Activated T-helper 2 cell treated with anti-CD3 and anti-CD28 coated beads, Interferon-gamma antibody, Interleukin-2, Interleukin-4, amounts not matched to agents 10 μg/mL and 5 μg/mL and 100 μg/mL, durations not matched to agents 14 hours and 24 hours and 36 hours (primary cell): ENCODE measurements around the gene STK38. TPM values are rescaled to one million over a fixed set of nuclear protein-coding genes. Genes with fewer than 3 reads are reported as not detected.
"Not testable (repeated sequence)": the region's sequence is repeated elsewhere in the genome, so short reads cannot be mapped to it uniquely, and the experiment has no call there.

Source experiments
- DNase-seq: peaks from one replicate; pipeline ENCODE4 v3.0.0; 2021; ENCODE audit warnings: low spot score
- H3K27ac Mint-ChIP-seq: one replicate; pipeline ENCODE4 v1.8.0; 2021; ENCODE audit warnings: mixed read lengths
- H3K27me3 Mint-ChIP-seq: one replicate; pipeline ENCODE4 v1.8.0; 2021; ENCODE audit warnings: low read depth, mixed read lengths
- H3K36me3 Mint-ChIP-seq: one replicate; pipeline ENCODE4 v1.8.0; 2021; ENCODE audit warnings: low read depth, mixed read lengths
- H3K4me1 Mint-ChIP-seq: one replicate; pipeline ENCODE4 v1.8.0; 2021; ENCODE audit warnings: low read depth, mixed read lengths
- H3K4me3 Mint-ChIP-seq: one replicate; pipeline ENCODE4 v1.8.0; 2021; ENCODE audit warnings: low read depth, mild to moderate bottlenecking, moderate library complexity, mixed read lengths
- H3K9me3 Mint-ChIP-seq: one replicate; pipeline ENCODE4 v1.8.0; 2021; ENCODE audit warnings: mixed read lengths
- intact Hi-C: fragments of 100-400 bp; cut with micrococcal nuclease; formaldehyde crosslinking; loops from one replicate; pipeline ENCODE4 v1.15.1; 2023
- total RNA-seq: library from RNA; stranded (reverse); gene quantifications from 2 replicates; pipeline ENCODE4 v1.2.3, GENCODE V29; 2022

STK38 gene
- total RNA-seq, 1 donor from 2014 or later: 25.0 TPM

DNA sequence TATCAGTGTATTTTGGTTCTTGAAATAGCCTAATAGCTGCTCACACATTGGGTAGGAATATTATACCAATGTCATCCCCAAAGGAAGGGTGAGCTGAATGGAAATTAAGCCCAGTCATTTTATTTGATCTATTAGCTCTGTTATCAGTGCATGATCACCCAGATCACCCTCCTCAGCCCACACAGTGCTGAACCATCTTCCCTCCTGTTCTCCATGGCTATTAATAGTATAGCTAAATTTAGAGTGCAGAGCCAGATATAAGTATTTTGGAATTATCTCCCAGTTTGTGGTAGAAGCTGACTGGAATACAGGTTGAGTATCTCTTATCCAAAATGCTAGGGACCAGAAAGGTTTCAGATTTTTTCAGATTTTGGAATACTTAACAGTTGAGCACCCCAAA is 59.1 kb downstream of the STK38 start:
- Mint-ChIP-seq H3K4me3 (no peak overlapping the region), H3K27ac (no peak overlapping the region), H3K36me3 (peaks cover 61% of the 10 kb centered on the region), H3K9me3 (no peaks in the 10 kb centered on the region), H3K4me1 (peaks cover 6% of the 10 kb centered on the region), H3K27me3 (no peaks in the 10 kb centered on the region)
- intact Hi-C loops: no loop called here
- no peak for DNase-seq

DNA sequence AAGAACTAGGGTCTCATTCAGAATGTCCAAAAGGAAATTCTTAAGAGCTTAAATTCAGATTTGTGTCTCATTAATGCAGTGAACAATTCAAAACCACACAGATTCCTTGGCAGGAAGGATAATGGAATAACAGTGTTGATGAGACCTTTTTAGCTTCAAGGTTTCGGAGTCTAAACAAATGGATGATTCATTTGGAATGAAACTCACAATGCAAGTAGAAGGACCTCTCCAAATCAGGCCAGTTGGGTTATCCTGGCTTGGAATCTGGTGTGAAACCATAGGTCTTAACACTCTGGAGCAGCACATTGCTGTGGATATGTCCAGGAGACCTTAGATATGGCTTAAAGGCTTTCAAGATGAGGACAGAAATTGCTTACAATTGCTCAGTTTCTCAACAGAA is 59.6 kb downstream of the STK38 start:
- Mint-ChIP-seq H3K27ac (no peak overlapping the region), H3K9me3 (no peaks in the 10 kb centered on the region), H3K36me3 (peaks cover 59% of the 10 kb centered on the region), H3K4me1 (peaks cover 5% of the 10 kb centered on the region), H3K27me3 (no peaks in the 10 kb centered on the region), H3K4me3 (no peak overlapping the region)
- intact Hi-C loops: no loop called here
- DNase-seq: no peak

DNA sequence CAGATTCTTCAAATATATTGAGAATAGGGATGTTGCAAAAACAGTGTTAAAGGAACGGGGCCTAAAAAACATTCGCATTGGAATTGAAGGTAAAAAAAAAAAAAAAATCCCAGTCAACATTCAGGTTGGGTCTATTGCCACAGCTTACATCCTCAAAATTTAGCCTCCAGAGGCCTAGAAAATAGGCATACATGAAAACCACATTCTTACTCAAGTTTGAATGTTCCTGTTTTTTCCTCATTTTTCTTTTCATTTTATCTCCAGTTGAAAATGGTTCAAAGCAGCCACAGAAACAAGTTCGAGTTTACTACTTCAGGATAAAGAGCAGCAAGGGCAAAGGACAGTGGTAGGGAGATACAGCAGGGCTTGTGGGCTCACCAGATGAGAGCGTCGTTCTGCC is 62.5 kb downstream of the STK38 start:
- Mint-ChIP-seq H3K4me1 (peaks cover 2% of the 10 kb centered on the region), H3K4me3 (no peak overlapping the region), H3K27ac (no peak overlapping the region), H3K9me3 (no peaks in the 10 kb centered on the region), H3K27me3 (no peaks in the 10 kb centered on the region), H3K36me3 (peaks cover 65% of the 10 kb centered on the region)
- no peak for DNase-seq
- intact Hi-C loops: no loop called here

DNA sequence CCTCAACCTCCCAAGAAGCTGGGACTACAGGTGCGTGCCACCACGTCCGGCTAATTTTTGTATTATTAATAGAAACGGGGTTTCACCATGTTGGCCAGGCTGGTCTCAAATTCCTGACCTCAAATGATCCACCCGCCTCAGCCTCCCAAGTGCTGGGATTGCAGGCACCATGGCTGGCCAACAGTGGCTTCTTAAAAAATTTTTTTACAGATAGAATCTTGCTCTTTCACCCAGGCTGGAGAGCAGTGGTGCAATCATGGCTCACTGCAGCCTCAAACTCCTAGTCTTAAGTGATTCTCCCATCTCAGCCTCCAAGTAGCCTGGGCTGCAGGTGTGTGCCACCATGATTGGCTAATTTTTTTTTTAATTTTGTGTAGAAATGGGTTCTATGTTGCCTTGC is 64.0 kb downstream of the STK38 start:
- intact Hi-C loops, DNase-seq, H3K4me1 Mint-ChIP-seq, H3K9me3 Mint-ChIP-seq, H3K27ac Mint-ChIP-seq, H3K27me3 Mint-ChIP-seq, H3K4me3 Mint-ChIP-seq: not testable (repeated sequence)
- H3K36me3 Mint-ChIP-seq: peaks cover 65% of the 10 kb centered on the region

DNA sequence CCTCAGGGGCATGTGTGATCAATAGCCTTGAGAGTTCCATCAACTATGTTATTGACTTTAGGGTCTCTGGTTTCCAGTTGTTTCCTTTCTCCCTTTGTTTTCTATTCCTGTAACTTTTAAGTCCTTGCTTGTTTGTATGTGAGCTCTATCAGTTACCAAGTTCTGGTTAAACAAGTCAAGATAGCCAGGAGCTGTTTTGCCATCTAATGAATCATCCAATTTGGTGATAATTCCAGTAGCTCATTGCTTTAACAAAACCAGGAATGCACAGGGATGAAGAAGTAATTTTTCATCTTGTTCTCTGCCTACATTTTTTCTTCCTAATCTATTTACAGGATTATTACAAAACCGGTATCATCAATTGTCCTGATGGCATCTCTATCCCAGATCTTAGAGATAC is 68.0 kb downstream of the STK38 start:
- H3K4me3 Mint-ChIP-seq: no peak overlapping the region
- H3K36me3 Mint-ChIP-seq: peaks cover 55% of the 10 kb centered on the region
- H3K27ac Mint-ChIP-seq: no peak overlapping the region

DNA sequence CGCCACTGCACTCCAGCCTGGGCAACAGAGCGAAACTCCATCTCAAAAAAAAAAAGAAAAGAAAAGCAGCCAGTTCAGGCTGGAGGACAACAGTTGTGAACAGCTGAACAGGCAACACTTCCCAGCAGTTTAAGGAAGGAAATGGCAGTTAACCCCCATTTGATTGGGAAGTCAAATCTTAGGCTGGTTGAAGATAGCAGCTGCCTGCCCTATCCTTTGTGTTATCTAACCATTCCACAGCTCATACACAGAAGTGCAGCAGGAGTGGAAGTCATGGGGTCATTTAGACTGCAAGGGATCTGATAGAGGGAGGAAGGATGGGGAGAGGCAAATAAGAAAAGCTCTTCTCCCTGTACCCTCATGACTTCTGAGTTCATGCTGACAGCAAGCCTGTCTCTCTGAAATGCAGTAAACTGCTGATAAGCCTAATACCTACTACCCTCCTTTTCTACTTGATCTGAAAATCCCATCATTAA is 69.2 kb downstream of the STK38 start:
- intact Hi-C loops: no loop called here
- Mint-ChIP-seq H3K36me3 (peaks cover 57% of the 10 kb centered on the region), H3K27ac (no peak overlapping the region), H3K9me3 (no peaks in the 10 kb centered on the region), H3K27me3 (no peaks in the 10 kb centered on the region), H3K4me1 (peaks cover 13% of the 10 kb centered on the region), H3K4me3 (no peak overlapping the region)
- DNase-seq: no peak

More for the DNA sequence above, 68.0 kb downstream of the STK38 start:
- Mint-ChIP-seq H3K4me1 (peaks cover 13% of the 10 kb centered on the region), H3K27me3 (no peaks in the 10 kb centered on the region), H3K9me3 (no peaks in the 10 kb centered on the region)
- no peak for DNase-seq
- intact Hi-C loops: no loop called here

DNA sequence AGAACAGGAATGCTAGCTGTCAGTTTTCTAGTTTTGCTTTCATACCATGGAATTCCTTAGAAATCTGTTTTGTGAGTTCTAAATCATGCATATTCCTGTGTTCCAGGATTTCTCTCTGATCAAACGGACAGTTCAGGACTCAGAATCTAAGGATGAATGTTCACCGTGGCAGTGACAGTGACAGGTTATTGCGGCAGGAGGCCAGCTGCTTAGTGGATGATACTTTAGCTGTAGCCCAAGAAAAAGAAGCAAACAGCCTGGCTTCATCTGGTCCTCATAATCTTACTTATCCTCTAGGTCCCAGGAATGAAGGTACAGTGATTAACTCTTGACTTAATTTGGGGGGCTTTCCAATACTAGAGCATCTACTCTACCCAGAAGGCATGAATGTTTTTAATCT is 77.3 kb downstream of the STK38 start:
- no peaks in the 10 kb centered on the region for H3K27me3 Mint-ChIP-seq

DNA sequence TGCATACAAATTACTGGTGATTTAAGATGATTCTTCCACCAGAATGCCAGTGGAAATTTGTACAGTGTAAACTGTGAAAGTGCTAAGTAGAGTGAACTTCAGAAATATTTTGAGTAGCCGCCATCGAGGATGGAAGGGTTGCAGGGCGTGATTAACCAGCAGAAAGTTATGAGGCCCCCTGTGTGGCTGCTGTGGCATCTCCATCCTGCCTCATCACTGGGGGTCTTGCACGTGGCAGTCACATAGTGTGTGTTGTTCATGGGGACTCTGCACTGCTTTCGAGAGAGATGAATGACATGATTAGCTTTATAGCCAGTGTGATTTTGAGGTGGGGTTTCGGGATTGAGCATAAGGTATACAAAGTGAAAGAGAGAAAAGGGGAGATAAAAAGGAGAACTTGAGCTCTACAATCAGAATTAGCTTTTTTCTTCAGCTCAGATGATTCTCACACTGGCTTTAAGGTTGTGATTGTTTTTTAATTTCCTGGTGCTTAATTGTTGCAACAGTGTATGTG is 78.1 kb downstream of the STK38 start:
- Mint-ChIP-seq H3K27me3 (no peaks in the 10 kb centered on the region), H3K27ac (peak overlapping the region; percentile 47), H3K36me3 (peaks cover 40% of the 10 kb centered on the region), H3K4me3 (no peak overlapping the region), H3K9me3 (no peaks in the 10 kb centered on the region), H3K4me1 (peaks cover 3% of the 10 kb centered on the region)
- no peak for DNase-seq
- intact Hi-C loops: no loop called here

More for the DNA sequence above, 77.3 kb downstream of the STK38 start:
- intact Hi-C loops: no loop called here
- Mint-ChIP-seq H3K4me1 (peaks cover 3% of the 10 kb centered on the region), H3K36me3 (peaks cover 42% of the 10 kb centered on the region), H3K27ac (no peak overlapping the region), H3K9me3 (no peaks in the 10 kb centered on the region), H3K4me3 (no peak overlapping the region)
- DNase-seq: no peak

DNA sequence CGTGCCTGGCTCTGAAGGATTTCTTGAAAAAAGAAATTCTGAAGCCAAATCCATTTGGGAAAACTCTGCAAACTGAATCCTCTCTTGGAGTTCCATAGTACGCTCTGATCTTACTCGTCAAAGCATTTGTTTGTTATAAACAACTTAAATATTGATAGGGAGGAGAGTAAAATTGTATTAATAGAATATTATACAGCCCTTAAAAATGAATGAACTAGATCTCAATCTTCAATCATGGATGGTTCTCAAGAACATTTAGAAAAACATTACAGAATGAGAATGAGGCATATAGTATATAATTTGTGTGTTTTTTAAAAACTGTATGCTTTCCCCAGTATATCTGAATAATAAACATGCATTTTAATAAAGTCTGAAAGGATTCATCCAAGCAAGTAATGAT is 79.7 kb downstream of the STK38 start:
- no peak overlapping the region for H3K4me3 Mint-ChIP-seq
- no peak for DNase-seq
- no peaks in the 10 kb centered on the region for H3K9me3 Mint-ChIP-seq
- intact Hi-C loops: no loop called here
- peaks cover 41% of the 10 kb centered on the region for H3K36me3 Mint-ChIP-seq
- peaks cover 7% of the 10 kb centered on the region for H3K4me1 Mint-ChIP-seq
- H3K27ac Mint-ChIP-seq: no peak overlapping the region
- H3K27me3 Mint-ChIP-seq: no peaks in the 10 kb centered on the region

DNA sequence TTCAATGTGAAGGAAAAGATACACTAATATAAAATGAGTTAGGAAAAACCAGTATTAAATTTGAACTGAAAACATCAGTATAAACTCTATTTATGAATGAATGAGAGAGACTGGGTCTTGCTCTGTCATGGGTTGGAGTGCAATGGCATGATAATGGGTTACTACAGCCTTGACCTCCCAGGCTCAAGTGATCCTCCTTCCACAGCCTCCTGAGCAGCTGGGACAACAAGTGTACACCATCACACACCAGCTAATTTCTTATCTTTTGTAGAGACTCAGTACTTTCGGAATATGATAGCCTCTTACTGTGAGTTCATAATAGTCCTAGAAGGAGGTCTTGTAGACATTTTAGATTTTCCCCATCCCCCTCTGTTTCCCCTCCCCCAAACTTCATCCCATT is 83.0 kb downstream of the STK38 start:
- Mint-ChIP-seq H3K4me1 (peaks cover 15% of the 10 kb centered on the region), H3K27ac (no peak overlapping the region), H3K4me3 (no peak overlapping the region), H3K9me3 (no peaks in the 10 kb centered on the region), H3K27me3 (no peaks in the 10 kb centered on the region), H3K36me3 (peaks cover 33% of the 10 kb centered on the region)
- no peak for DNase-seq
- intact Hi-C loops: no loop called here

DNA sequence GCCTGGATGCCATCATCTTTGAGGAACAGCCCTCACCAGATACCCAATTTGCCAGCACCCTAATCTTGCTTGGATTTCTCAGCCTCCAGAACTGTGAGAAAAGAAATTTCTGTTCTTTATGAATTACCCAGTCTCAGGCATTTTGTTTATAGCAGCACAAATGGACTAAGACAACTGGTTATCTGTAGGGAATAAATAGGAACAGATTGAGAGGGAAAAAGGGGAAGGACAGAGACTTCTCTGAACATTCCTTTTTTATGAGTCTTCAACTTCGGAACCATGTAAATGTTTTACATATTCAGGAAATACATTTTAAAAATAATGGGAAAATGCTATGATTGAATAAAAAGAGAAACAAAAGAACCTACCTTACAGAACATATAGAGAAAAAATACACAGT is 83.6 kb downstream of the STK38 start:
- no peak overlapping the region for H3K4me3 Mint-ChIP-seq
- H3K27ac Mint-ChIP-seq: no peak overlapping the region
- H3K4me1 Mint-ChIP-seq: peaks cover 13% of the 10 kb centered on the region
- no peaks in the 10 kb centered on the region for H3K9me3 Mint-ChIP-seq
- intact Hi-C loops: no loop called here
- DNase-seq: no peak
- peaks cover 30% of the 10 kb centered on the region for H3K36me3 Mint-ChIP-seq
- H3K27me3 Mint-ChIP-seq: no peaks in the 10 kb centered on the region

DNA sequence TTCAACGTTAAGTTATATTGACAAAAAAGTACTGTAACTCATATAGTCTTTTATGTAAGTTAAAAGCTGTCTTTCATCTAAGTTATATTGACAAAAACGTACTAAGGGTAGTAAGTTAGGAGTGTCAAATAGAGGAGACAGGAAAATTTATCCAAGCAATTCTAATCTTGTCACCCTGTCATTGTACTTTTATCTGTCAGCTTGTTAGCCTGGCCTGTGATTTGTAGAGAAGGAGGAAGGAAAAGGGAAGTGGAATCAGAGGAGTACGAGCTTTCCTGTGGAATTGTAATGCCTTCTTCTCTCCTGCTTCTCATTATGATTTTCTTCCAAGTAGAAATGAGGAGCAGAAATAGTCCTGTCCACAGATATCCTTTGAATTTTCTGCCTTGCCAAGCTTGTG is 85.6 kb downstream of the STK38 start:
- Mint-ChIP-seq H3K27me3 (no peaks in the 10 kb centered on the region), H3K9me3 (no peaks in the 10 kb centered on the region), H3K27ac (no peak overlapping the region), H3K36me3 (peaks cover 30% of the 10 kb centered on the region), H3K4me1 (peaks cover 17% of the 10 kb centered on the region), H3K4me3 (no peak overlapping the region)
- intact Hi-C loops: no loop called here
- no peak for DNase-seq

DNA sequence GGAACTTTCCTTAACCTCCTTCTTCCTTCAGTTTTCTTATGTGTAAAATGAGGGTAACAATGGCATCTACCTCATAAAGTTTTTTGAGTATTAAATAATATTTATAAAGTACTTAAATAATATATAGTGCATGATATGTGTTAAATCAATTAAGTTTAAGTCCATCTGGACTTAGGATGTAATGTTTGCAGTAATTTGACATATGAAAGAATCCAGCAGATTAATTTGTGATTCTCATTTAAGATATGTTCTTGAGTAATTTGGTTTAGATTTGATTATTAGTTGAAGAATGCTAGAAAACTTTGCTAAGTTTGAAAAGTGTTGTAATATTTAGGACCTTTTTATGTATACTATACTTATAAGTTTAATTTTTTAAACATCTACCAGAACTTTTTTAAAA is 86.4 kb downstream of the STK38 start:
- peaks cover 26% of the 10 kb centered on the region for H3K36me3 Mint-ChIP-seq
- H3K4me3 Mint-ChIP-seq: no peak overlapping the region
- DNase-seq: no peak
- H3K4me1 Mint-ChIP-seq: peaks cover 17% of the 10 kb centered on the region
- H3K9me3 Mint-ChIP-seq: no peaks in the 10 kb centered on the region
- intact Hi-C loops: no loop called here
- H3K27ac Mint-ChIP-seq: no peak overlapping the region
- no peaks in the 10 kb centered on the region for H3K27me3 Mint-ChIP-seq

DNA sequence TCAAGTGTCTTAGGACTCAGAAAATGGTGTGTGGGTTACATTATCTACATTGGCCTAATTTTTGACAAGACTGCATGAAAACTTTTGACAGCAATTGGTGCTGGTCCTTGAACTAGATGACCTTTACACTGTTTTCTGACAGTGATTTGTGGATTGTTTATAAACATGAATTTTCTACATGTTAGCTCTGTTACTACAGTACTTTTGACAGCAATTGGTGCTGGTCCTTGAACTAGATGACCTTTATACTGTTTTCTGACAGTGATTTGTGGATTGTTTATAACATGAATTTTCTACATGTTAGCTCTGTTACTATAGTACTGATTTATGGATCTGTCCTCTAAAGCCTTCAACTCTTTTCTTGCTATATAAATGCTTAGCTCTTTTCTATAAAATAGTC is 87.8 kb downstream of the STK38 start:
- Mint-ChIP-seq H3K27me3 (no peaks in the 10 kb centered on the region), H3K36me3 (peaks cover 22% of the 10 kb centered on the region), H3K4me3 (no peak overlapping the region), H3K27ac (no peak overlapping the region), H3K9me3 (no peaks in the 10 kb centered on the region), H3K4me1 (peaks cover 17% of the 10 kb centered on the region)
- DNase-seq: no peak
- intact Hi-C loops: no loop called here
